ENCODE data around the gene PTMS.
"Not testable (repeated sequence)": the region's sequence is repeated elsewhere in the genome, so short reads cannot be mapped to it uniquely, and the experiment has no call there.

Gene PTMS, protein sequence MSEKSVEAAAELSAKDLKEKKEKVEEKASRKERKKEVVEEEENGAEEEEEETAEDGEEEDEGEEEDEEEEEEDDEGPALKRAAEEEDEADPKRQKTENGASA

DNA sequence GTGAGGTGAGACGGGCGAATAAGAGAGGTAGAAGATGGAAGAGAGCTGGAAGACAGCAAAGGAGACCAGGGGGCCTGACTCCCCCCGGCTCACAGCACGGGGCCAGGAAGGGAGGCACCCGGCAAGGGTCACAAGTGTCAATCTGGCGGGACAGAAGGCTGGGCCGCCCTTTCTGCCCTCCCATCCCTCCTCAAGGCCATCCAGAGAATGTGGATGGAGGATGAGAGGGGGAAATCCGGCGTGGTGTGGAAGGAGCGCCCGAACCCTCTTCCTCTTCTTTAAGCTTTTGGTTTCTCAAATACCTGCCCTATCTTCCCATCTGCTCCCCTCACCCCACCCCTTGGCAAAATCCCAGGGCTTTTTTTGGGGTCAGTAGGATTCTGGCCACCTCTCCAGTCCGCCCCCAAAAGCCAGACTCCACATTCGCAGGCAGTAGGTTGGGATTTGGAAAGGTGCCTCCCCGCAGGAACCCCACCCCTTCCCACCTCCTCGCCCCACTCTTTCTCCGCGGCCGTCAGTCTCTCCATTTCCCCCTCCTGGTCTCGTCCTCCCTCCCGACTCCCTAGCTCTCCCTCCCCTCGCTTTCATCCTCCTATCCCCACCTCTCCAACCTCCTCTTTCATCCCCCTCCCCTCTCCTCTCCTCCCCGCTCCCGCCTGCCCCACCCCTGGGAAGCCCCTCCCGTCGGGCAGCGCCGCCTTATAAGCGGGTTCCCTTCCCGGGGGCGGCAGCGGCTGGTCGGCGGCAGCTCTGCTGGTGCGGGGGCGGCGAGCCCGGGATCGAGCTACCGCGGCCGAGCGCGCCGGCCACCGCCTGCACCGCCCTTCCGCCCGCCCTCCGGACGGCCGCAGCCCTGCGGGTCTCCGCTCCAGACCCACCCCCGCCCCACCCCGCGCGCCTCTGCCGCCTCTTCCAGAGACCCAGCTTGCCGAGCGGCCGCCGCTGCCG, at the start of gene PTMS:
Gene PTMS, plus strand, starts transcription at position 730 of the 948 bp plus-strand sequence. CDS start 343 bp downstream, outside the sequence.
- no peak for DNase-seq (ENCODE audit: low spot score)

DNA sequence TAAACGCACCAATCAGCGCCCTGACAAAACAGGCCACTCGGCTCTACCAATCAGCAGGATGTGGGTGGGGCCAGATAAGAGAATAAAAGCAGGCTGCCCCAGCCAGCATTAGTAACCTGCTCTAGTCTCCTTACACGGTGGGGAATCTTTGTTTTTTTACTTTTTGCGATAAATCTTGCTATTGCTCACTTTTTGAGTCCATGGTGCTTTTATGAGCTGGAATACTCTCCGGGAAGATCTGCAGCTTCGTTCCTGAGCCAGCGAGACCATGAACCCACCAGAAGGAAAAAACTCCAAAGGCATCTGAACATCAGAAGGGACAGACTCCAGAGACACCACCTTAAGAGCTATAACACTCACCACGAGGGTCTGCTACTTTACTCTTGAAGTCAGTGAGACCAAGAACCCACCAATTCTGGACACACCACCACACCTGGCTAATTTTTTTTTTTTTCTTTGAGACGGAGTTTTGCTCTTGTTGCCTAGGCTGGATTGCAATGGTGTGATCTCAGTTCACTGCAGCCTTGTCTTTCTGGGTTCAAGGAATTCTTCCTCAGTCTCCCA, 49.2 kb upstream of the PTMS start:
- DNase-seq (ENCODE audit: low spot score): no peak

DNA sequence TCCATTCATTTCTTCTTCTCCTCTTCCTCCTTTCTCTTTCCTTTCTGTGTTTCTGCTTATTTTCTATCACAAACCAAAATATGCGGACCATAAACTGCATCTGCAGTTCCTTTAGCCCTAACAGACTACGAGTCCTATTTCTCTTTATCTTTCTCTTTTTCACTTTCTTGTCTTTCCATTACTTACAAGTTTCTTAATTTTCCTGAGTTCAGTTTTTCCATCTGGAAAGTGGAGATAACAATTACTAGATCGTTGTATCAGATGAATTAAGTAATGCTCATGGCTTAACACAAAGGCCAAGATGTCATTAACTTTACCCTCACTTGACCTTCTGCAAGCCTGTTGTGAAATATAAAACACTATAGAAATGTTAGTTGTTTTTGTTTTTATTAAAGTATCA, 43.3 kb upstream of the PTMS start:
- DNase-seq (ENCODE audit: low spot score): no peak

DNA sequence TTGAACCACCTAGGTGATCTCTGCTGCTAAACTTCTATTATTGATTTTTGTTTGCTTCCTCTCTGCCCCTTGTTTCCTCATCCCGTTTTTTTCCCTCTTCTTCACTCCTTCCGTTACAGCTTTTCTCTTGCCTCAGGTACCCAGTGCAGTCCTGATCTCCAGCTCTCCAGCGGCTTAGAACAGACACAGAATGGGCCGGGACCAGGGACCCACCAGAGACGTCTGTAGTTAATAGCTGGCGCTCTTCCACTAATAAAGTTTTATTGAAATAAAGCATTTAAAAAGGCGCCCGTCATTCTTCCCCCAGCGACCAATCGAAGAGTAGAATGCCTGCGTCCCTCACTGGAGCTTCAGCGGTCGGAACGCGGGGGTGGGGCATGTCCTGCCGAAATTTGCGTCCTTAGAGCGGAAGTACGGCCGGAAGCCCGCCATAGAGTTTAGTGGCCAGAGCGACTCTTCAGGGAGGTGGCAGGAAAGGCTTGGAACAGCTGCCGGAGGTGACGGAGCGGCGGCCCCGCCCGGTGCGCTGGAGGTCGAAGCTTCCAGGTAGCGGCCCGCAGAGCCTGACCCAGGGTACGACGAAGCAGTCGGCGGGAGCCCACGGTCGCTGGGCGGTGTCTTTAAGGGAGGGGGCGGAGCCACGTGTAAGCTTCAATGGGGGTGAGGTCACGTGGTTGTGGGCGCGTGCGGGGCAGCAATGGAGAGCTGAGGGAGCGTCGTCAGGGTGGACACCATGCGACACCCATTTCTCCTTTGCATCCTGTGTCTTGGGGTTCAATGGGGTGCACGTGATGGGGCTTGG, 42.4 kb upstream of the PTMS start, which contains the start of gene COPS7A:
Gene COPS7A, plus strand, starts transcription at position 440 of the 802 bp plus-strand sequence. CDS start 611 bp downstream, outside the sequence.
- peak; percentile 97 for DNase-seq (ENCODE audit: low spot score)

DNA sequence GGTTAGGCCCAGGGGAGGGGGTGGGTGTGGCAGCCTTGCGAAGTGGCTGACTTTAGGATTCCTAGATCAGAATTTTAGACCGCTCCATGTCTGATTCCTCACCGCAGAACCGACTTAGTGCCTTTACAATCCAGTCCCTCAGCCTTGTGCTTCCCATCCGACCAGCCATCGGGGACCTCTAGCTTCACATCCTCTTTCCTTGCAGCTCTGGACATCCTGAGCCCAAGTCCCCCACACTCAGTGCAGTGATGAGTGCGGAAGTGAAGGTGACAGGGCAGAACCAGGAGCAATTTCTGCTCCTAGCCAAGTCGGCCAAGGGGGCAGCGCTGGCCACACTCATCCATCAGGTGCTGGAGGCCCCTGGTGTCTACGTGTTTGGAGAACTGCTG, 41.8 kb upstream of the PTMS start:
- no peak for DNase-seq (ENCODE audit: low spot score)

DNA sequence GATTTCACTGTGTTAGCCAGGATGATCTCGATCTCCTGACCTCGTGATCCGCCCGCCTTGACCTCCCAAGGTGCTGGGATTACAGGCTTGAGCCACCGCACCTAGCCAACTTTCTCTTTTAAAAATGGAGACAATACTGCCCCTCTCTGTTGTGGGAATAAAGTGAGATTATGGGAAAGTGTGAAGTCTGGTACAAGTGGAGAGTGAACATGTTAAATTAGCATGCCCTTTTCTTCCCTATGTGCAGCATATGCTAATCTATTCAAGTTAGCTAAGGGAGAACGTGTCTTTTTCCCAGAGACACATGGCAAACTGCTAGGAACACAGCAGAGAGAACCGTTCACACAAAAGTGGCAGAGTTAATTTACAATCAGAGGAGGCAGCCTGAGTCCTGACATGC, 40.8 kb upstream of the PTMS start:
- no peak for DNase-seq (ENCODE audit: low spot score)

DNA sequence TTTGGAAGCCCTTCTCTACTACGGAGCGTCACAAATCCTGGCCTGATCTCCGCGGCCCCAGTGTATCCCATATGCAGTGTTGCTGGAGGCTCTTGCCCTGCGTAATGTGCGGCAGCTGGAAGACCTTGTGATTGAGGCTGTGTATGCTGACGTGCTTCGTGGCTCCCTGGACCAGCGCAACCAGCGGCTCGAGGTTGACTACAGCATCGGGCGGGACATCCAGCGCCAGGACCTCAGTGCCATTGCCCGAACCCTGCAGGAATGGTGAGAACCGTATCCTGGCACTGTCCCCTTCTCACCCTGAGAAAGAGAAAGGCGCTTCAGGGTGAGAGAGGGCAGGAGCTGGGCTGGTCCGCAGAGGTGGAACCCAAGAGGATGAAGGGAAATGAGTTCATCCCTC, 37.0 kb upstream of the PTMS start:
- no peak for DNase-seq (ENCODE audit: low spot score)

DNA sequence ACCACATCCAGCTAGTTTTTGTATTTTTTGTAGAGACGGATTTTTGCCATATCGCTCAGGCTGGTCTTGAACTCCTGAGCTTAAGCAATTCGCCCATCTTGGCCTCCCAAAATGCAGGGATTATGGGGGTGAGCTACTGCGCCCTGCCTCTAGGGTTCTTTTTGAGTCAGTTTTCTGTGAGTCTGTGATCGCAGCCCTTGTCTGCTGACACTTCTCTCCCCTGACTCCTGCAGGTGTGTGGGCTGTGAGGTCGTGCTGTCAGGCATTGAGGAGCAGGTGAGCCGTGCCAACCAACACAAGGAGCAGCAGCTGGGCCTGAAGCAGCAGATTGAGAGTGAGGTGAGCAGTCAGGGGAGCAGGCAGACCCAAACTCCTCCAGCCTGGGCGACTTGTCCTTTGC, 36.0 kb upstream of the PTMS start:
- no peak for DNase-seq (ENCODE audit: low spot score)

DNA sequence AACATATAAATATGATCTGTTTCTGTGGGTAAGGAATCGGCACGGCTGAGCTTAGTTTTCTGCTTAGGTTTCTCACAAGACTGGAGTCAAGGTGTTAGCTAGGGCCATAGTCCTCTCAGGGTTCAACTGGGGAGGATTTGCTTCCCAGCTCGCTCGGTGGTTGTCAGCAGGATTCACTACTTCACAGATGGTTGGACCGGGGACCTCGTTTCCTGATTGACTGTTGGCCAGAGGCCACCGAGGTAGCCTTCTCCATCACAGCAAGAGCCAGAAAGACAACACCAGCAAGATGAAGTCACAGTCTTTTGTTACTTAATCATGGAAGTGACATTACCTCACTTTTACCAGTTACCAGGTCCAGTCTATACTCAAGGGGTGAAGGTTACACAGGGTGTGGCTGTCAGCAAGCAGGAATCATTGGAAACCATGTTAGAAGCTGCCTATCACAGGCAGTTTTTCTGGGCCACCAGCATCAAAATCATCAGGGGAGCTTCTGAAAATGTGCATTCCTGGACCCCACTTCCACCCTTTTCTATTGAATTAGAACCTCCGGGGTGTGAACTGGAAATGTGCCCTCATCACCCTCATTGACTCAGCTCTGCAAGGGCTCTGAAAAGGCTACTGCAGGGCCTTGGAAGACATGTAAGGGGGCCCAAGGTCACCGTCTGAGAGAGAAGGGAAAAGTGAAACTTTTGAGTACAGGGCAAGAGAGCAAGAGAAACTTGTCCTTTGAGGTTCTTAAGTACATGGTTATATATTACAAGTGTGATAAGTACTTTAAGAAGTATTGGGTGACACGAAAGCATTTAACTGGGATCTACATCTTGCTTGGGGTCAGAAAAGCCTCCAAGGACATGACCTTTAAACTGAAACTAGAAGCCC, 31.4 kb upstream of the PTMS start:
- DNase-seq (ENCODE audit: low spot score): no peak

DNA sequence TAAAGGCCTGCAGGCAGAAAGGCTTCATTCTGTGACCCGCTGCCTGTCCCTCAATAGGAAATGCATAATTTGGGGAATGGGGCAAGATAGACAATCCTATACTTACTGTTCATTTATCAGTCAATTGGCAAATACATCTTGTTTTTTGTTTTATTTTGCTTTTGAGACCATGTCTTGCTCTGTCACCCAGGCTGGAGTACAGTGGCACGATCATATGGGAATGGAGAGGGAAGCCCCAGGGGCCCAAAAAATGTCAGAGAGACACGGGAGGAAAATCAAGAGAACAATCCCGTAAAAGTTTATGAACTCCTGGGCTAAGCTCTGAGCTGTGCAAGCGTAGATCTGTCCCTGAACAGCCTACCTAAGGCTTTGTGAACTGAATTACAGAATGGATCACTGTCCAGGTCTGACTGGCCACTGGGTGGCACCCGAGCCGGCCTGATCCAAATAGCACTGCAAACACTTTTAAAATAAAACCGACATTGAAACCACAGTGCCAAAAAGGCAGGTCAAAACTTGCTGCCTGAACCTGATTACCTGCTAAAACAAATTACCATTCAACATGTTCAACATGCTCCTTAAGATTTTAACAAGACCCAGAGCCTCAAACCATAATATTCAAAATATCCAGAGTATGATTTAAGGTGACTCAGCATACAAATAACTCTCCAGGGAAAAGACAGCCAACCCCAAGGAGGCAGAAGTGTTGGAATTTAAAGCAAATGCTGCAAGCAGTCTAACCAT, 30.5 kb upstream of the PTMS start:
- peak; percentile 26 for DNase-seq (ENCODE audit: low spot score)

DNA sequence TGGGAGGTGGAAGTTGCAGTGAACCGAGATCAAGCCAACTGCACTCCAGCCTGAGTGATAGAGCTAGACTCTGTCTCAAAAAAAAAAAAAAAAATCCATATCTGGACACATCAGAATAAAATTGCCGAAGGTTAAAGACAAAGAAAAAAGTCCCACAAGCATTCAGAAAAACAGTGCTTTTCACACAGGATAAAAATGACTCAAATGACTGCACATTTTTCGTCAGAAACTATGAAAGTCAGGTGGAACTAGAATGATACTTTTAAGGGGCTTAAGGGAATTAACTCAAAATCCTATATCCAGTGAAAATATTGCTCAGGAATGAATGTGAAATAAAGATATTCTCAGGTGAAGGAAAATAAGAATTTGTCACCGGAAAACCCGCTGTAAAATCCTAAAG, 29.4 kb upstream of the PTMS start:
- no peak for DNase-seq (ENCODE audit: low spot score)

DNA sequence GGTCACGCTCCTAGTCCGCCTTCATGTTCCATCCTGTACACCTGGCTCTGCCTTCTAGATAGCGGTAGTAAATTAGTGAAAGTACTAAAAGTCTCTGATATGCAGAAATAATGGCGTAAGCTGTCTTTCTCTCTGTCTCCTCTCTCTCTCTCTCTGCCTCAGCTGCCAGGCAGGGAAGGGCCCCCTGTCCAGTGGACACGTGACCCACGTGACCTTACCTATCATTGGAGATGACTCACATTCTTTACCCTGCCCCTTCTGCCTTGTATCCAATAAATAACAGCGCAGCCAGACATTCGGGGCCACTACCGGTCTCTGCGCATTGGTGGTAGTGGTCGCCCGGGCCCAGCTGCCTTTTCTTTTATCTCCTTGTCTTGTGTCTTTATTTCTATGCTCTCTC, 24.1 kb upstream of the PTMS start:
- not testable (repeated sequence) for DNase-seq (ENCODE audit: low spot score)

DNA sequence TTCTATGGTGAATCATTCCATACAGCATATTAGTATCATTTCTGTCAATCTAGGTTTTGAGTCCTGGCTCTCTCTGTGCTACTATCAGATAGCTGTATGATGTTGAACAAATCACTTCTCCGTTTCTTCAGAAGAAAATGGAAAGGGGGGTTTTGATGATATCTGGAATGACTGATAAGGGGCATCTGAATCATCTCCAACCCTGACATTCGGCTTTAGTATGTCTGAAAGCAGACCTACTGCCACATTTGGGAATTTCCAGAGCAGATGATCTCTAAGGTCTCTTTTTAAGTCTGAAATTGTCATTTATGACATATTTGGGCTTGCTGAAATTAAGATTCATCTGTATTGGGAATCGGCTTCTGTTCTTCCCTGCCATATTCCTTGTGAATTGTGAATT, 23.3 kb upstream of the PTMS start:
- no peak for DNase-seq (ENCODE audit: low spot score)

DNA sequence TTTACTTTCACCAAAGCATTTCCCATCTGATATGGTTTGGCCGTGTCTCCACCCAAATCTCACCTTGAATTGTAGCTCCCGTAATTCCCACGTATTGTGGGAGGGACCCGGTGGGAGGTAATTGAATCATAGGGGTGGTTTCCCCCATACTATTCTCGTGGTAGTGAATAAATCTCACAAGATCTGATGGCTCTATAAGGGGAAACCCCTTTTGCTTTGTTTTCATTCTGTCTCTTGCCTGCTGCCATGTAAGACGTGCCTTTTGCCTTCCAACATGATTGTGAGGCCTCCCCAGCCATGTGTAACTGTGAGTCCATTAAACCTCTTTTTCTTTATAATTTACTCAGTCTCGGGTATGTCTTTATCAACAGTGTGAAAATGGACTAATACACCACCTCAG, 22.9 kb upstream of the PTMS start:
- not testable (repeated sequence) for DNase-seq (ENCODE audit: low spot score)

DNA sequence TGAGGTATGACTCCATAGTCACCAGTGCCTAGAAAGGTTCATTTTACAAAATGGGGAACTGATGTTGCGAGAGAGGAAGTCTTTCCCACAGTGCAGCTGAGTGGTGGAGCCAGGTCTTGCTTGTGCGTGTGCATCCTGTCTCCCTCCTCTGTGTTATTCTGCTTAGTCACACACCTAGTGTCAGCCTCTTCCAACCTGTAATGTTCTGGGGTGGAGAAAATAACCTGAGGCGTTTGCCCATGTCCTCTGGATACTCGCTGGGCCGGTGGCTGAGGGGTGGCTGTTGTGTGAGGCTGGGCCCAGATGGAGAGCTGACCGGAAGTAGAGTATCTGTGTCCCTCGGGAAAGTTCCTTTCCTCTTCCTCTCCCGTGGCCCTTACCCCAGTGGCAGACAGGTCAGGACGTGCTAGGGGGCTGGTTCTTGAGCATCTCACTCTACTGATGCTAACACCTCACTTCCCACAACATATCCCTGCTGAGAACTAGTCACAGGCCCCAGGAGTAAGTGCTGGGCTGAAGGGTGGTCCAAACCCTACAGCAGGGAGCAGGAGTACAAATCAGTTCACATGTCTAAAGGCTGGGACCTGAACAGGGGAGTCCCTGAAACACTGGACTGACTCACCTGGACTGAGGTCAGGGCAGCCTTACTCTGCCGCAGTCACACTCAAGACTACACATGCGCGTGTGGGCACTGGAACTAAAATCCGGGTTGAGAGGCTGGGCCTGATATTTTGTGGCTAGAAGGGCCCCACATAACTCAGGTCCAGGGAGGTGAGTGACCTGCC, 20.2 kb upstream of the PTMS start:
- DNase-seq (ENCODE audit: low spot score): peak; percentile 27

DNA sequence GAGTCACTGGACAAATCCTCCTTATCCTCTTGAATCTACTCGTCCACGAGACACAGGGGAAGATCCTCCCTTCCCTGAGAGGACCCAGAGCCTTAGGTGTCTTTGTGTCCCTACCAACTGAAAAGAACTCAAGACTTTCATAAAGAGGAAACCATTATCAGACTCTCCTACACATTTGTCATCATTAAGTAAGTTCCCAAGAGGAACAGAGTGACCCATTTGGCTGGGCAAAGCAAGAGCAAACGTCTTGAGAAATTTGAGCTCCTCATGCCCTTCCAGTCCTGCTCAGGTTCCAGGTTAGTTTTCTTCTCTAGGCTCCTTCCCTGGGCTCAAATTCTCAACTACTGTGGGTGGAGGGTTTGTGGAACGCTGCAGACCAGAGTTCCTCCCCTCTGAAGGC, 18.9 kb upstream of the PTMS start:
- no peak for DNase-seq (ENCODE audit: low spot score)

DNA sequence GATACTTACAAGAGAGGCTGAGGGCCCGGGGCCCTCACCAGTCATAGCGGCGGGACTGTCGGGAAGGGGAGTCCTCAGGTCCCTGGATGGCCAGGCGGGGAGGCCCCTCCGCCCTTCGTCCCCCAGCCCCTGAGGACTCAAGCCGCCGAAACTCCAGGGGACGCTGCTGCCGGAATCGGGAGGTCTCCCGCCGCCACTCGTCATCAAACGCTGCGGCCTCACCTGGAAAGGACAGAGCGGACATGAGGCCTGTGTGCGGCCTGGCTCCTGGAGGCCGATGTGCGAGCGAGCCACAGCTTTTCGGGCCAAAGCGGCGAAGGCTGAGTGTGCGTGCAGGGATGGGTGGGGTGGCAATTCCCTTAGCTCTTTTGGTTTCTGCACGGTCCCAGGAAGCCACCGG, 17.4 kb upstream of the PTMS start:
- DNase-seq (ENCODE audit: low spot score): no peak

DNA sequence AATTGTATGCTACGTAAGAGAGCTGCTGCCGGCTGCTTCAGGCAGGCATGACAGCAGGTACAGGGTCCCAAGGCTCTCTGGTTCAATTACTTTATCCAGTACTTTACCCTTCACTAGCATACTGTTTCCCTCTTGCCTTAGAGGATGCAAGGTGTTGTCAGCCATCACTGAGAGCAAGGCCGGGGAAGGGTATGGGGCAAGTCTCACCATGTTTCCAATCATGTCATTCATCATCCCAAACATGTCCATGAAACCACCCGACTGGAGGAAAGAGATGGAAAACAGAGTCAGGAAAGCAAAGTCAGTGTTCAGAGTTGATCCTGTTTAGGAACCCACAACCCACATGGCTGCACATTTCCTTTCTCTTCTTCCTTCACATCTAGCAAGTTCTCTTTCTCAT, 15.7 kb upstream of the PTMS start:
- DNase-seq (ENCODE audit: low spot score): no peak

DNA sequence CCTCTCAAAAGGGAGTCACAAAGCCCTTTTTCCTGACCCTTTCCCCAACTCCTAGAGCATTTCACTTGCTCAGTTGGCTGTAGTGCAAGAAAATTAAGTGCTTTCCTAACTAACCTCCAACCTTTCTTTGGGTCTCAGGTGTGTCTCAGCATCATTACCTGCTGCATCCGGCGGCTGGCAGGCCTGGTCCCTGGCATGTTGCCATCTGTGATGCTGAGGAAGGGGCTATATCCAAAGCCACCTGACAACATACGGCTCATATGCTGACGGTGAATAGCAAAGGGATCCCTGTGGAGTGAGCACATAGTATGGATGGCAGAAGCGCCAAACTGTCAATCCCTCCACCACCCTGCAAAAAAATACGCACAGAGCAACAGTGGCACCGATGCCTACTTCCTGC, 14.4 kb upstream of the PTMS start:
- DNase-seq (ENCODE audit: low spot score): no peak
